ENCODE data around the gene ZSWIM1.

DNA sequence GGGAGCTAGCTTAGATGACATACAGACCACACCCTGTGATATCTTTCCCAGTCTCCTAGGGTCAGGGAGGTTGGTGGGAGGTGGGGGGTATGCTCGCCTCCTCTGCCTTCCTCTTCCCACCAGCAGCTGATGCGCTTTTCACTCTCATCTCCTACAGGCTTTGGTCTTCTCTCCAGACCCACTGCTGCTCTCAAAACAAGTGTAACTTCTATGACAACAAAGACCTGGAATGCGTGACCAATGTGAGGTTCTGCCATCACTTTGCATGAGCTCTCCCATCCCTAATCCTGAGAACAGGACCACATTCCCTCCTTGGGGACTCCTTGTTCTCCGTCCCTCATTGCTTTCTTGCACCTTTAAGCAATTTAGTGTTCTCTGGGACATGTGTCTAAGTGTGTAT is 12.8 kb downstream of the ZSWIM1 start:
- TF ChIP-seq, protein P1, sequence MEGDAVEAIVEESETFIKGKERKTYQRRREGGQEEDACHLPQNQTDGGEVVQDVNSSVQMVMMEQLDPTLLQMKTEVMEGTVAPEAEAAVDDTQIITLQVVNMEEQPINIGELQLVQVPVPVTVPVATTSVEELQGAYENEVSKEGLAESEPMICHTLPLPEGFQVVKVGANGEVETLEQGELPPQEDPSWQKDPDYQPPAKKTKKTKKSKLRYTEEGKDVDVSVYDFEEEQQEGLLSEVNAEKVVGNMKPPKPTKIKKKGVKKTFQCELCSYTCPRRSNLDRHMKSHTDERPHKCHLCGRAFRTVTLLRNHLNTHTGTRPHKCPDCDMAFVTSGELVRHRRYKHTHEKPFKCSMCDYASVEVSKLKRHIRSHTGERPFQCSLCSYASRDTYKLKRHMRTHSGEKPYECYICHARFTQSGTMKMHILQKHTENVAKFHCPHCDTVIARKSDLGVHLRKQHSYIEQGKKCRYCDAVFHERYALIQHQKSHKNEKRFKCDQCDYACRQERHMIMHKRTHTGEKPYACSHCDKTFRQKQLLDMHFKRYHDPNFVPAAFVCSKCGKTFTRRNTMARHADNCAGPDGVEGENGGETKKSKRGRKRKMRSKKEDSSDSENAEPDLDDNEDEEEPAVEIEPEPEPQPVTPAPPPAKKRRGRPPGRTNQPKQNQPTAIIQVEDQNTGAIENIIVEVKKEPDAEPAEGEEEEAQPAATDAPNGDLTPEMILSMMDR (IDR thresholded peaks at IDR 0.05) = no peak
- TF ChIP-seq, protein P2, sequence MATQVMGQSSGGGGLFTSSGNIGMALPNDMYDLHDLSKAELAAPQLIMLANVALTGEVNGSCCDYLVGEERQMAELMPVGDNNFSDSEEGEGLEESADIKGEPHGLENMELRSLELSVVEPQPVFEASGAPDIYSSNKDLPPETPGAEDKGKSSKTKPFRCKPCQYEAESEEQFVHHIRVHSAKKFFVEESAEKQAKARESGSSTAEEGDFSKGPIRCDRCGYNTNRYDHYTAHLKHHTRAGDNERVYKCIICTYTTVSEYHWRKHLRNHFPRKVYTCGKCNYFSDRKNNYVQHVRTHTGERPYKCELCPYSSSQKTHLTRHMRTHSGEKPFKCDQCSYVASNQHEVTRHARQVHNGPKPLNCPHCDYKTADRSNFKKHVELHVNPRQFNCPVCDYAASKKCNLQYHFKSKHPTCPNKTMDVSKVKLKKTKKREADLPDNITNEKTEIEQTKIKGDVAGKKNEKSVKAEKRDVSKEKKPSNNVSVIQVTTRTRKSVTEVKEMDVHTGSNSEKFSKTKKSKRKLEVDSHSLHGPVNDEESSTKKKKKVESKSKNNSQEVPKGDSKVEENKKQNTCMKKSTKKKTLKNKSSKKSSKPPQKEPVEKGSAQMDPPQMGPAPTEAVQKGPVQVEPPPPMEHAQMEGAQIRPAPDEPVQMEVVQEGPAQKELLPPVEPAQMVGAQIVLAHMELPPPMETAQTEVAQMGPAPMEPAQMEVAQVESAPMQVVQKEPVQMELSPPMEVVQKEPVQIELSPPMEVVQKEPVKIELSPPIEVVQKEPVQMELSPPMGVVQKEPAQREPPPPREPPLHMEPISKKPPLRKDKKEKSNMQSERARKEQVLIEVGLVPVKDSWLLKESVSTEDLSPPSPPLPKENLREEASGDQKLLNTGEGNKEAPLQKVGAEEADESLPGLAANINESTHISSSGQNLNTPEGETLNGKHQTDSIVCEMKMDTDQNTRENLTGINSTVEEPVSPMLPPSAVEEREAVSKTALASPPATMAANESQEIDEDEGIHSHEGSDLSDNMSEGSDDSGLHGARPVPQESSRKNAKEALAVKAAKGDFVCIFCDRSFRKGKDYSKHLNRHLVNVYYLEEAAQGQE (IDR thresholded peaks at IDR 0.05; ENCODE audit: insufficient read depth in 1 of 2, low read depth in 2 of 2, low read length in 1 of 2) = no peak
- TF ChIP-seq TCF7L2 (IDR thresholded peaks at IDR 0.05; ENCODE audit: low read depth, low read length) = no peak
- no peak for TF ChIP-seq POLR2AphosphoS5 (IDR thresholded peaks at IDR 0.05; ENCODE audit: low read depth, low read length)
- no peak for TF ChIP-seq SIN3A (IDR thresholded peaks at IDR 0.05; ENCODE audit: borderline replicate concordance, insufficient read depth, low read depth, low read length)

Data from Panc1 (cell line).